Neural progenitor cell (in vitro differentiated cells): ENCODE results near the gene OR14J1.

Source experiments
- EZH2 ChIP-seq: fragments of 200-600 bp; sonication (generic); IDR thresholded peaks from 2 replicates; pipeline ENCODE4 v1.6.1; 2017; ENCODE audit warnings: antibody characterized with exemption, mild to moderate bottlenecking, moderate library complexity
- TF ChIP-seq, protein P1 (sequence below): fragments of 200-600 bp; sonication (generic); IDR thresholded peaks from 2 replicates; pipeline ENCODE4 v1.5.1; 2017; ENCODE audit warnings: antibody characterized with exemption, mild to moderate bottlenecking

DNA sequence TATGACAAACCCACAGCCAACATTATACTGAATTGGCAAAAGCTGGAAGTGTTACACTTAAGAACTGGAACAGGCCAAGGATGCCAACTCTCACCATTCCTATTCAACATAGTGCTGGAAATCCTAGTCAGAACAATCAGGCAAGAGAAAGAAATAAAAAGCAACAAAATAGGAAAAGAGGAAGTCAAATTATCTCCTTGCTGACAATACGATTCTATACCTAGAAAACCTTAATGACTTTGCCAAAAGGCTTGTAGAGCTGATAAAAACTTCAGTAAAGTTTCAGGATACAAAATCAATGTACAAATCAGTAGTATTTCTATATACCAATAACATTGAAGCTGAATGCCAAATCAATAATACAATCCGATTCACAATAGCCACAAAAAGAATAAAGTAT, 34.8 kb downstream of the OR14J1 start:
- TF ChIP-seq, protein P1, sequence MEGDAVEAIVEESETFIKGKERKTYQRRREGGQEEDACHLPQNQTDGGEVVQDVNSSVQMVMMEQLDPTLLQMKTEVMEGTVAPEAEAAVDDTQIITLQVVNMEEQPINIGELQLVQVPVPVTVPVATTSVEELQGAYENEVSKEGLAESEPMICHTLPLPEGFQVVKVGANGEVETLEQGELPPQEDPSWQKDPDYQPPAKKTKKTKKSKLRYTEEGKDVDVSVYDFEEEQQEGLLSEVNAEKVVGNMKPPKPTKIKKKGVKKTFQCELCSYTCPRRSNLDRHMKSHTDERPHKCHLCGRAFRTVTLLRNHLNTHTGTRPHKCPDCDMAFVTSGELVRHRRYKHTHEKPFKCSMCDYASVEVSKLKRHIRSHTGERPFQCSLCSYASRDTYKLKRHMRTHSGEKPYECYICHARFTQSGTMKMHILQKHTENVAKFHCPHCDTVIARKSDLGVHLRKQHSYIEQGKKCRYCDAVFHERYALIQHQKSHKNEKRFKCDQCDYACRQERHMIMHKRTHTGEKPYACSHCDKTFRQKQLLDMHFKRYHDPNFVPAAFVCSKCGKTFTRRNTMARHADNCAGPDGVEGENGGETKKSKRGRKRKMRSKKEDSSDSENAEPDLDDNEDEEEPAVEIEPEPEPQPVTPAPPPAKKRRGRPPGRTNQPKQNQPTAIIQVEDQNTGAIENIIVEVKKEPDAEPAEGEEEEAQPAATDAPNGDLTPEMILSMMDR: no peak
- no peak for TF ChIP-seq EZH2
